HG02798 (cell line): ENCODE results near the gene DDX39B.
"Not testable (repeated sequence)": the region's sequence is repeated elsewhere in the genome, so short reads cannot be mapped to it uniquely, and the experiment has no call there.

ENCODE experiments used
- ATAC-seq: cut with Tn5 transposase; IDR thresholded peaks from one replicate; pipeline ENCODE4 v1.9.1; 2021; ENCODE audit warnings: mild to moderate bottlenecking; ENCODE audit not compliant: unreplicated experiment, poor library complexity

The DDX39B gene

GRCh38 chr6:31551371-31551770 is 9.6 kb upstream of the DDX39B start:
- not testable (repeated sequence) for ATAC-seq

- no peak for ATAC-seq
Observed at GRCh38 chr6:31548544-31548873, 6.7 kb upstream of the DDX39B start.

GRCh38 chr6:31547727-31548543 is 6.1 kb upstream of the DDX39B start:
- no peak for ATAC-seq

- peak; percentile 79 for ATAC-seq
Observed at GRCh38 chr6:31546958-31547726, 5.3 kb upstream of the DDX39B start, which contains the start of gene NFKBIL1. TSS of gene NFKBIL1 (plus strand) at chr6:31547608. CDS start at chr6:31547695, 87 bp downstream.

GRCh38 chr6:31546339-31546957 is 4.6 kb upstream of the DDX39B start, which contains the start of gene ATP6V1G2:
TSS of gene ATP6V1G2 (minus strand) at chr6:31546608. CDS start at chr6:31546559, 49 bp downstream.
- ATAC-seq: peak; percentile 59

GRCh38 chr6:31545291-31545690 is 3.5 kb upstream of the DDX39B start:
- ATAC-seq: no peak

GRCh38 chr6:31544676-31545075 is 2.9 kb upstream of the DDX39B start:
- no peak for ATAC-seq

GRCh38 chr6:31543639-31544038 is 1.8 kb upstream of the DDX39B start:
- ATAC-seq: no peak

GRCh38 chr6:31541059-31541657 is 645 bp downstream of the DDX39B start:
- no peak for ATAC-seq

- no peak for ATAC-seq
Observed at GRCh38 chr6:31540640-31541039, 1.2 kb downstream of the DDX39B start.

GRCh38 chr6:31538805-31539400 is 2.9 kb downstream of the DDX39B start:
- ATAC-seq: no peak

- ATAC-seq: no peak
Observed at GRCh38 chr6:31535538-31536324, 6.1 kb downstream of the DDX39B start.

GRCh38 chr6:31534521-31535040 is 7.2 kb downstream of the DDX39B start:
- no peak for ATAC-seq

- ATAC-seq: no peak
Observed at GRCh38 chr6:31534011-31534410, 7.8 kb downstream of the DDX39B start.

GRCh38 chr6:31533455-31533841 is 8.4 kb downstream of the DDX39B start:
- ATAC-seq: no peak

- no peak for ATAC-seq
Observed at GRCh38 chr6:31532644-31533454, 9.0 kb downstream of the DDX39B start.

- no peak for ATAC-seq
Observed at GRCh38 chr6:31531771-31532643, 9.8 kb downstream of the DDX39B start.
